GM19397 (cell line): ENCODE results near the gene PRAC2.

Experiments
- ATAC-seq: cut with Tn5 transposase; IDR thresholded peaks from one replicate; pipeline ENCODE4 v1.9.1; 2021; ENCODE audit warnings: mild to moderate bottlenecking, moderate library complexity; ENCODE audit not compliant: unreplicated experiment

PRAC2 gene

GRCh38 chr17:48752399-48753288 lies 29.7 kb downstream of the PRAC2 start:
- no peak for ATAC-seq

- ATAC-seq: no peak
These were observed 31.0 kb downstream of the PRAC2 start for GRCh38 chr17:48753794-48754499.

- no peak for ATAC-seq
These were observed 31.7 kb downstream of the PRAC2 start for GRCh38 chr17:48754500-48755261.

GRCh38 chr17:48755356-48755755 lies 32.4 kb downstream of the PRAC2 start:
- ATAC-seq: no peak

GRCh38 chr17:48756830-48757251 lies 33.9 kb downstream of the PRAC2 start:
- no peak for ATAC-seq

GRCh38 chr17:48757524-48757961 lies 34.6 kb downstream of the PRAC2 start:
- ATAC-seq: no peak

GRCh38 chr17:48759288-48759687 lies 36.3 kb downstream of the PRAC2 start:
- ATAC-seq: no peak

GRCh38 chr17:48760411-48760810 lies 37.4 kb downstream of the PRAC2 start:
- no peak for ATAC-seq

GRCh38 chr17:48761114-48761513 lies 38.1 kb downstream of the PRAC2 start:
- no peak for ATAC-seq

- no peak for ATAC-seq
These were observed 44.3 kb downstream of the PRAC2 start for GRCh38 chr17:48767263-48767774.

GRCh38 chr17:48769009-48769675 lies 46.2 kb downstream of the PRAC2 start:
- no peak for ATAC-seq

GRCh38 chr17:48770954-48771353 lies 48.0 kb downstream of the PRAC2 start:
- no peak for ATAC-seq

- ATAC-seq: no peak
These were observed 50.3 kb downstream of the PRAC2 start for GRCh38 chr17:48773245-48773644.
